WTC11 (cell line): Measurements from ENCODE around the gene RELB. TPM values are rescaled to one million over a fixed set of nuclear protein-coding genes. Genes with fewer than 3 reads are reported as not detected.
A peak's percentile ranks its signal among the peaks of the same experiment; 100 is the strongest.

ENCODE experiments used
- ATAC-seq: fragments of 200-7000 bp; cut with Tn5 transposase; 2 replicates; pipeline ENCODE4 v1.10.0; 2021; ENCODE audit warnings: mild to moderate bottlenecking, moderate library complexity
- CTCF ChIA-PET: fragments of 300-600 bp; sonication (Branson Sonifier 250); formaldehyde crosslinking; loops from one replicate; lab custom pipeline; 2021; ENCODE audit warnings: antibody characterized with exemption; lab: Charles Lee
- POLR2A ChIA-PET: fragments of 350-600 bp; sonication (Branson Sonifier 250); formaldehyde crosslinking; loops from one replicate; lab custom pipeline; 2021; ENCODE audit warnings: antibody characterized with exemption; lab: Charles Lee
- DNase-seq: peaks from one replicate; pipeline ENCODE4 v3.0.0; 2021; ENCODE audit warnings: low spot score
- H3K27ac Mint-ChIP-seq: 2 replicates; pipeline ENCODE4 v1.8.0; 2021; ENCODE audit warnings: mixed read lengths
- H3K27me3 Mint-ChIP-seq: 2 replicates; pipeline ENCODE4 v1.8.0; 2021; ENCODE audit warnings: low read depth, mild to moderate bottlenecking, moderate library complexity, mixed read lengths
- H3K36me3 Mint-ChIP-seq: 2 replicates; pipeline ENCODE4 v1.8.0; 2021; ENCODE audit warnings: mixed read lengths
- H3K4me1 Mint-ChIP-seq: 2 replicates; pipeline ENCODE4 v1.8.0; 2022; ENCODE audit warnings: mixed read lengths
- H3K4me3 Mint-ChIP-seq: 2 replicates; pipeline ENCODE4 v1.8.0; 2021; ENCODE audit warnings: mild to moderate bottlenecking, moderate library complexity, mixed read lengths
- H3K9me3 Mint-ChIP-seq: 2 replicates; pipeline ENCODE4 v1.8.0; 2021; ENCODE audit warnings: mixed read lengths
- GRHL2 ChIP-seq: fragments of 250-450 bp; sonication (Bioruptor Pico); IDR thresholded peaks from 2 replicates; pipeline ENCODE4 v1.8.0; 2022; ENCODE audit warnings: mild to moderate bottlenecking, moderate library complexity; ENCODE audit not compliant: insufficient replicate concordance, severe bottlenecking
- JAZF1 ChIP-seq: fragments of 250-450 bp; sonication (Bioruptor Pico); IDR thresholded peaks from 2 replicates; pipeline ENCODE4 v1.9.0; 2021; ENCODE audit warnings: moderate library complexity, mild to moderate bottlenecking, inconsistent platforms
- KAT7 ChIP-seq: sonication (generic); formaldehyde crosslinking; IDR thresholded peaks from 2 replicates; pipeline ENCODE4 v1.8.1; 2023; ENCODE audit warnings: missing genetic modification reagents, mild to moderate bottlenecking, borderline replicate concordance
- MYBL2 ChIP-seq: sonication (generic); formaldehyde crosslinking; IDR thresholded peaks from 2 replicates; pipeline ENCODE4 v1.8.1; 2023; ENCODE audit warnings: mild to moderate bottlenecking, moderate library complexity, missing genetic modification reagents
- NFE2L1 ChIP-seq: sonication (generic); formaldehyde crosslinking; IDR thresholded peaks from 2 replicates; pipeline ENCODE4 v1.8.1; 2023; ENCODE audit warnings: missing genetic modification reagents
- SMAD4 ChIP-seq: sonication (generic); formaldehyde crosslinking; IDR thresholded peaks from 2 replicates; pipeline ENCODE4 v1.8.0; 2022; ENCODE audit warnings: mild to moderate bottlenecking, missing genetic modification reagents
- SOX15 ChIP-seq: fragments of 250-450 bp; sonication (Bioruptor Pico); IDR thresholded peaks from 2 replicates; pipeline ENCODE4 v1.9.0; 2021; ENCODE audit warnings: mild to moderate bottlenecking
- TEAD1 ChIP-seq: sonication (generic); formaldehyde crosslinking; IDR thresholded peaks from 2 replicates; pipeline ENCODE4 v1.8.0; 2022; ENCODE audit warnings: mild to moderate bottlenecking, missing genetic modification reagents
- ZBTB21 ChIP-seq: sonication (generic); formaldehyde crosslinking; IDR thresholded peaks from 2 replicates; pipeline ENCODE4 v1.8.1; 2023; ENCODE audit warnings: mild to moderate bottlenecking, missing genetic modification reagents, borderline replicate concordance
- ZNF232 ChIP-seq: sonication (generic); formaldehyde crosslinking; IDR thresholded peaks from 2 replicates; pipeline ENCODE4 v1.8.0; 2022; ENCODE audit warnings: mild to moderate bottlenecking, missing genetic modification reagents
- ZNF671 ChIP-seq: fragments of 250-450 bp; sonication (Bioruptor Pico); IDR thresholded peaks from 2 replicates; pipeline ENCODE4 v1.8.0; 2021; ENCODE audit warnings: mild to moderate bottlenecking
- total RNA-seq: library from RNA; stranded (reverse); gene quantifications from 3 replicates; pipeline ENCODE4 v1.2.3, GENCODE V29; 2021
- TF ChIP-seq, protein P1 (sequence below): sonication (generic); formaldehyde crosslinking; IDR thresholded peaks from 2 replicates; pipeline ENCODE4 v1.8.1; 2022; ENCODE audit warnings: missing genetic modification reagents, borderline replicate concordance
- TF ChIP-seq, protein P2 (sequence below): sonication (generic); formaldehyde crosslinking; conservative IDR thresholded peaks from 2 replicates; pipeline ENCODE4 v1.8.1; 2023; ENCODE audit warnings: mild to moderate bottlenecking, low read depth, missing genetic modification reagents, moderate library complexity
- TF ChIP-seq, protein P3 (sequence below): sonication (generic); formaldehyde crosslinking; IDR thresholded peaks from 2 replicates; pipeline ENCODE4 v1.8.0; 2022; ENCODE audit warnings: mild to moderate bottlenecking, missing genetic modification reagents
- TF ChIP-seq, protein P4 (sequence below): sonication (generic); formaldehyde crosslinking; IDR thresholded peaks from 2 replicates; pipeline ENCODE4 v1.8.0; 2022; ENCODE audit warnings: mild to moderate bottlenecking, missing genetic modification reagents
- TF ChIP-seq, protein P5 (sequence below): sonication (generic); formaldehyde crosslinking; IDR thresholded peaks from 2 replicates; pipeline ENCODE4 v1.8.1; 2022; ENCODE audit warnings: low read depth, missing genetic modification reagents, borderline replicate concordance
- TF ChIP-seq, protein P6 (sequence below): sonication (generic); formaldehyde crosslinking; IDR thresholded peaks from 2 replicates; pipeline ENCODE4 v1.8.1; 2023; ENCODE audit warnings: mild to moderate bottlenecking, missing genetic modification reagents
- TF ChIP-seq, protein P7 (sequence below): sonication (generic); formaldehyde crosslinking; IDR thresholded peaks from 2 replicates; pipeline ENCODE4 v1.8.0; 2022; ENCODE audit warnings: mild to moderate bottlenecking, missing genetic modification reagents

The RELB gene
- total RNA-seq, 1 experiment from 2014 or later = 8.9 TPM

DNA sequence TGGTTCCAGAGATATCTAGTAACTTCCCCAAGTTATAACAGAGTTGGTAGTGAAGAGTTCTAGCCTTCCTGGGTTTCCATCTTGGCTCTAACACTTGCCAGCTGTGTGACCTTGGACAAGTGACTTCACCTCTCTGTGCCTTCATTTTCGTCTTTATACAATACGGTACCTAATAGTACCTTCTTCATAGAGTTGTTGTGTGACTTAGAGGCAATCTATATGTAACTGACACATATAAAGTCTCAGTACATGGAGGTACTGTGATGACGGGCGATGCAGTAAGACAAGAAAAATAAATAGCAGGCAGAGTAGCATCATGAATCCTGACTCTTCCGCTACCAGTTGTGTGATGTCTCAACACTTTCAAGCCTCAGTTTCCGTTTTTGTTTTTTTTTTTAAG is 29.6 kb downstream of the RELB start (continued):
- TF ChIP-seq, protein P1, sequence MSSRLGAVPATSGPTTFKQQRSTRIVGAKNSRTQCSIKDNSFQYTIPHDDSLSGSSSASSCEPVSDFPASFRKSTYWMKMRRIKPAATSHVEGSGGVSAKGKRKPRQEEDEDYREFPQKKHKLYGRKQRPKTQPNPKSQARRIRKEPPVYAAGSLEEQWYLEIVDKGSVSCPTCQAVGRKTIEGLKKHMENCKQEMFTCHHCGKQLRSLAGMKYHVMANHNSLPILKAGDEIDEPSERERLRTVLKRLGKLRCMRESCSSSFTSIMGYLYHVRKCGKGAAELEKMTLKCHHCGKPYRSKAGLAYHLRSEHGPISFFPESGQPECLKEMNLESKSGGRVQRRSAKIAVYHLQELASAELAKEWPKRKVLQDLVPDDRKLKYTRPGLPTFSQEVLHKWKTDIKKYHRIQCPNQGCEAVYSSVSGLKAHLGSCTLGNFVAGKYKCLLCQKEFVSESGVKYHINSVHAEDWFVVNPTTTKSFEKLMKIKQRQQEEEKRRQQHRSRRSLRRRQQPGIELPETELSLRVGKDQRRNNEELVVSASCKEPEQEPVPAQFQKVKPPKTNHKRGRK = no peak
- TF ChIP-seq, protein P2, sequence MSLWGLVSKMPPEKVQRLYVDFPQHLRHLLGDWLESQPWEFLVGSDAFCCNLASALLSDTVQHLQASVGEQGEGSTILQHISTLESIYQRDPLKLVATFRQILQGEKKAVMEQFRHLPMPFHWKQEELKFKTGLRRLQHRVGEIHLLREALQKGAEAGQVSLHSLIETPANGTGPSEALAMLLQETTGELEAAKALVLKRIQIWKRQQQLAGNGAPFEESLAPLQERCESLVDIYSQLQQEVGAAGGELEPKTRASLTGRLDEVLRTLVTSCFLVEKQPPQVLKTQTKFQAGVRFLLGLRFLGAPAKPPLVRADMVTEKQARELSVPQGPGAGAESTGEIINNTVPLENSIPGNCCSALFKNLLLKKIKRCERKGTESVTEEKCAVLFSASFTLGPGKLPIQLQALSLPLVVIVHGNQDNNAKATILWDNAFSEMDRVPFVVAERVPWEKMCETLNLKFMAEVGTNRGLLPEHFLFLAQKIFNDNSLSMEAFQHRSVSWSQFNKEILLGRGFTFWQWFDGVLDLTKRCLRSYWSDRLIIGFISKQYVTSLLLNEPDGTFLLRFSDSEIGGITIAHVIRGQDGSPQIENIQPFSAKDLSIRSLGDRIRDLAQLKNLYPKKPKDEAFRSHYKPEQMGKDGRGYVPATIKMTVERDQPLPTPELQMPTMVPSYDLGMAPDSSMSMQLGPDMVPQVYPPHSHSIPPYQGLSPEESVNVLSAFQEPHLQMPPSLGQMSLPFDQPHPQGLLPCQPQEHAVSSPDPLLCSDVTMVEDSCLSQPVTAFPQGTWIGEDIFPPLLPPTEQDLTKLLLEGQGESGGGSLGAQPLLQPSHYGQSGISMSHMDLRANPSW (CRISPR knock-in tag) = no peak
- TF ChIP-seq, protein P3, sequence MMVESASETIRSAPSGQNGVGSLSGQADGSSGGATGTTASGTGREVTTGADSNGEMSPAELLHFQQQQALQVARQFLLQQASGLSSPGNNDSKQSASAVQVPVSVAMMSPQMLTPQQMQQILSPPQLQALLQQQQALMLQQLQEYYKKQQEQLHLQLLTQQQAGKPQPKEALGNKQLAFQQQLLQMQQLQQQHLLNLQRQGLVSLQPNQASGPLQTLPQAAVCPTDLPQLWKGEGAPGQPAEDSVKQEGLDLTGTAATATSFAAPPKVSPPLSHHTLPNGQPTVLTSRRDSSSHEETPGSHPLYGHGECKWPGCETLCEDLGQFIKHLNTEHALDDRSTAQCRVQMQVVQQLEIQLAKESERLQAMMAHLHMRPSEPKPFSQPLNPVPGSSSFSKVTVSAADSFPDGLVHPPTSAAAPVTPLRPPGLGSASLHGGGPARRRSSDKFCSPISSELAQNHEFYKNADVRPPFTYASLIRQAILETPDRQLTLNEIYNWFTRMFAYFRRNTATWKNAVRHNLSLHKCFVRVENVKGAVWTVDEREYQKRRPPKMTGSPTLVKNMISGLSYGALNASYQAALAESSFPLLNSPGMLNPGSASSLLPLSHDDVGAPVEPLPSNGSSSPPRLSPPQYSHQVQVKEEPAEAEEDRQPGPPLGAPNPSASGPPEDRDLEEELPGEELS (CRISPR knock-in tag) = no peak
- no peak for TF ChIP-seq ZBTB21 (CRISPR knock-in tag)
- TF ChIP-seq, protein P4, sequence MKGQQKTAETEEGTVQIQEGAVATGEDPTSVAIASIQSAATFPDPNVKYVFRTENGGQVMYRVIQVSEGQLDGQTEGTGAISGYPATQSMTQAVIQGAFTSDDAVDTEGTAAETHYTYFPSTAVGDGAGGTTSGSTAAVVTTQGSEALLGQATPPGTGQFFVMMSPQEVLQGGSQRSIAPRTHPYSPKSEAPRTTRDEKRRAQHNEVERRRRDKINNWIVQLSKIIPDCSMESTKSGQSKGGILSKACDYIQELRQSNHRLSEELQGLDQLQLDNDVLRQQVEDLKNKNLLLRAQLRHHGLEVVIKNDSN (CRISPR knock-in tag) = no peak
- TF ChIP-seq, protein P5, sequence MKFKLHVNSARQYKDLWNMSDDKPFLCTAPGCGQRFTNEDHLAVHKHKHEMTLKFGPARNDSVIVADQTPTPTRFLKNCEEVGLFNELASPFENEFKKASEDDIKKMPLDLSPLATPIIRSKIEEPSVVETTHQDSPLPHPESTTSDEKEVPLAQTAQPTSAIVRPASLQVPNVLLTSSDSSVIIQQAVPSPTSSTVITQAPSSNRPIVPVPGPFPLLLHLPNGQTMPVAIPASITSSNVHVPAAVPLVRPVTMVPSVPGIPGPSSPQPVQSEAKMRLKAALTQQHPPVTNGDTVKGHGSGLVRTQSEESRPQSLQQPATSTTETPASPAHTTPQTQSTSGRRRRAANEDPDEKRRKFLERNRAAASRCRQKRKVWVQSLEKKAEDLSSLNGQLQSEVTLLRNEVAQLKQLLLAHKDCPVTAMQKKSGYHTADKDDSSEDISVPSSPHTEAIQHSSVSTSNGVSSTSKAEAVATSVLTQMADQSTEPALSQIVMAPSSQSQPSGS (CRISPR knock-in tag) = no peak

DNA sequence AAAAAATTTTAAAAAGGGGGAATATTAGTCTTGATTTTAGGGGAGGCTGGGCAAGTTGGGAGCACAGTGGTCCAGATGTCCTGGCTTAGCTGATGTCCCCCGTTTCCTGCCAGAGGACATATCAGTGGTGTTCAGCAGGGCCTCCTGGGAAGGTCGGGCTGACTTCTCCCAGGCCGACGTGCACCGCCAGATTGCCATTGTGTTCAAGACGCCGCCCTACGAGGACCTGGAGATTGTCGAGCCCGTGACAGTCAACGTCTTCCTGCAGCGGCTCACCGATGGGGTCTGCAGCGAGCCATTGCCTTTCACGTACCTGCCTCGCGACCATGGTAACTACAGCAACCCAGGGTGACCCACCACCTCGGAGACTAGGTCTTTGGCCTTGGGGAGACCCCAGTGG is 31.2 kb downstream of the RELB start:
- peak overlapping the region; percentile 64 for H3K27ac Mint-ChIP-seq
- TF ChIP-seq, protein P6, sequence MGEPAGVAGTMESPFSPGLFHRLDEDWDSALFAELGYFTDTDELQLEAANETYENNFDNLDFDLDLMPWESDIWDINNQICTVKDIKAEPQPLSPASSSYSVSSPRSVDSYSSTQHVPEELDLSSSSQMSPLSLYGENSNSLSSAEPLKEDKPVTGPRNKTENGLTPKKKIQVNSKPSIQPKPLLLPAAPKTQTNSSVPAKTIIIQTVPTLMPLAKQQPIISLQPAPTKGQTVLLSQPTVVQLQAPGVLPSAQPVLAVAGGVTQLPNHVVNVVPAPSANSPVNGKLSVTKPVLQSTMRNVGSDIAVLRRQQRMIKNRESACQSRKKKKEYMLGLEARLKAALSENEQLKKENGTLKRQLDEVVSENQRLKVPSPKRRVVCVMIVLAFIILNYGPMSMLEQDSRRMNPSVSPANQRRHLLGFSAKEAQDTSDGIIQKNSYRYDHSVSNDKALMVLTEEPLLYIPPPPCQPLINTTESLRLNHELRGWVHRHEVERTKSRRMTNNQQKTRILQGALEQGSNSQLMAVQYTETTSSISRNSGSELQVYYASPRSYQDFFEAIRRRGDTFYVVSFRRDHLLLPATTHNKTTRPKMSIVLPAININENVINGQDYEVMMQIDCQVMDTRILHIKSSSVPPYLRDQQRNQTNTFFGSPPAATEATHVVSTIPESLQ (CRISPR knock-in tag) = no peak
- TF ChIP-seq GRHL2 (CRISPR knock-in tag) (no peak), NFE2L1 (CRISPR knock-in tag) (no peak), ZNF232 (CRISPR knock-in tag) (no peak), JAZF1 (CRISPR knock-in tag) (no peak)
- TF ChIP-seq, all 79 proteins: peak for 0
- H3K36me3 Mint-ChIP-seq = peaks cover 24% of the 10 kb centered on the region
- no peak overlapping the region for H3K4me3 Mint-ChIP-seq
- ATAC-seq (no peak), DNase-seq (no peak)
- no peaks in the 10 kb centered on the region for H3K27me3 Mint-ChIP-seq
- H3K4me1 Mint-ChIP-seq = no peaks in the 10 kb centered on the region
- ChIA-PET POLR2A (interaction anchor here (1.2 kb wide), 1 partner anchor 30 kb away, joined by 3 read pairs; no protein-coding TSS in a partner anchor), CTCF (interaction anchor here (1.3 kb wide), 1 partner anchor 27 kb away, joined by 4 read pairs; no protein-coding TSS in a partner anchor)
- peaks cover 11% of the 10 kb centered on the region for H3K9me3 Mint-ChIP-seq

DNA sequence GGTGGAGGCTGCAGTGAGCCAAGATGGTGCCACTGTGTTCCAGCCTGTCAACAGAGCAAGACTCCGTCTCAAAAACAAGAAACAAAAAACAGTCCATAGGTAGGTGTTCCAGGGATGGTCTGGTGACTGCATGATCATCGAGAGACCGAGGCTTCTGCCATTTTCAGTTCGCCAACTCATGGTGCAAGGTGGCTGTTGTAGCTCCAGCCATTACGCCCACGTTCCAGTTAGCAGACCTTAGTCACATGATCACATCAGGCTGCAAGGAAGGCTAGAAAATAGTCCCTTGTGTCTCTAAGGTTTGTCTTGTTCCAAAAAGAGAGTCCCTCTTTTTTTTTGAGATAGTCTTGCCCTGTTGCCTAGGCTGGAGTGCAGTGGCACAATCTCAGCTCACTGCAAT is 34.5 kb downstream of the RELB start:
- no peaks in the 10 kb centered on the region for H3K27me3 Mint-ChIP-seq
- H3K4me3 Mint-ChIP-seq = no peak overlapping the region
- ATAC-seq (no peak), DNase-seq (no peak)
- H3K27ac Mint-ChIP-seq = no peak overlapping the region
- H3K36me3 Mint-ChIP-seq = peaks cover 33% of the 10 kb centered on the region
- CTCF ChIA-PET = no interaction called here
- peaks cover 10% of the 10 kb centered on the region for H3K4me1 Mint-ChIP-seq
- POLR2A ChIA-PET = no interaction called here
- peaks cover 9% of the 10 kb centered on the region for H3K9me3 Mint-ChIP-seq
- TF ChIP-seq TEAD1 (CRISPR knock-in tag) (no peak), ZBTB21 (CRISPR knock-in tag) (no peak), SOX15 (CRISPR knock-in tag) (no peak), ZNF671 (CRISPR knock-in tag) (no peak), KAT7 (no peak), SMAD4 (CRISPR knock-in tag) (no peak), MYBL2 (CRISPR knock-in tag) (no peak)
- TF ChIP-seq, protein P7, sequence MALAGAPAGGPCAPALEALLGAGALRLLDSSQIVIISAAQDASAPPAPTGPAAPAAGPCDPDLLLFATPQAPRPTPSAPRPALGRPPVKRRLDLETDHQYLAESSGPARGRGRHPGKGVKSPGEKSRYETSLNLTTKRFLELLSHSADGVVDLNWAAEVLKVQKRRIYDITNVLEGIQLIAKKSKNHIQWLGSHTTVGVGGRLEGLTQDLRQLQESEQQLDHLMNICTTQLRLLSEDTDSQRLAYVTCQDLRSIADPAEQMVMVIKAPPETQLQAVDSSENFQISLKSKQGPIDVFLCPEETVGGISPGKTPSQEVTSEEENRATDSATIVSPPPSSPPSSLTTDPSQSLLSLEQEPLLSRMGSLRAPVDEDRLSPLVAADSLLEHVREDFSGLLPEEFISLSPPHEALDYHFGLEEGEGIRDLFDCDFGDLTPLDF (CRISPR knock-in tag) = no peak
